Trophoblast cell (in vitro differentiated cells and primary cell): ENCODE measurements around the gene TRIM45.
A peak's percentile ranks its signal among the peaks of the same experiment; 100 is the strongest.
"Not testable (repeated sequence)": the region's sequence is repeated elsewhere in the genome, so short reads cannot be mapped to it uniquely, and the experiment has no call there.

Source experiments
- DNase-seq, 2 donors: peaks; one replicate each; pipeline ENCODE4 v3.0.0-alpha.2; 2016
- H2AFZ ChIP-seq: 2 replicates; pipeline ENCODE4 v1.6.1; 2013; ENCODE audit warnings: low read length, moderate library complexity, mild to moderate bottlenecking; ENCODE audit not compliant: insufficient read depth, poor library complexity
- H2AK5ac ChIP-seq: 2 replicates; pipeline ENCODE4 v1.6.1; 2013; ENCODE audit warnings: mild to moderate bottlenecking, low read length
- H2BK120ac ChIP-seq: 2 replicates; pipeline ENCODE4 v1.6.1; 2013; ENCODE audit warnings: low read length, mild to moderate bottlenecking, moderate library complexity; ENCODE audit not compliant: insufficient read depth, poor library complexity
- H2BK12ac ChIP-seq: 2 replicates; pipeline ENCODE4 v1.6.1; 2013; ENCODE audit warnings: mild to moderate bottlenecking, low read length, moderate library complexity
- H2BK5ac ChIP-seq: 2 replicates; pipeline ENCODE4 v1.6.1; 2013; ENCODE audit warnings: low read length, low read depth, moderate library complexity, mild to moderate bottlenecking; ENCODE audit not compliant: poor library complexity
- H3K14ac ChIP-seq: 2 replicates; pipeline ENCODE4 v1.6.1; 2013; ENCODE audit warnings: mild to moderate bottlenecking, low read length
- H3K18ac ChIP-seq: 2 replicates; pipeline ENCODE4 v1.6.1; 2013; ENCODE audit warnings: mild to moderate bottlenecking, low read length
- H3K23ac ChIP-seq: 2 replicates; pipeline ENCODE4 v1.6.1; 2013; ENCODE audit warnings: low read length
- H3K27ac ChIP-seq: 2 replicates; pipeline ENCODE4 v1.5.1; 2013; ENCODE audit warnings: low read depth, mild to moderate bottlenecking, inconsistent platforms, low read length, moderate library complexity
- H3K27me3 ChIP-seq: 2 replicates; pipeline ENCODE4 v1.6.1; 2013; ENCODE audit warnings: inconsistent platforms, mild to moderate bottlenecking, low read length, moderate library complexity; ENCODE audit not compliant: insufficient read depth
- H3K36me3 ChIP-seq, 2 experiments: 1 replicate in 1 of 2; 2 replicates in 1 of 2; pipeline ENCODE4 v1.6.1; 2013; ENCODE audit warnings: low read length in 2 of 2, mild to moderate bottlenecking in 2 of 2, moderate library complexity in 1 of 2; ENCODE audit not compliant: insufficient read depth in 2 of 2, control insufficient read depth in 1 of 2
- H3K4ac ChIP-seq: 2 replicates; pipeline ENCODE4 v1.6.1; 2013; ENCODE audit warnings: low read depth, mild to moderate bottlenecking, low read length, moderate library complexity
- H3K4me1 ChIP-seq, 2 experiments: 1 replicate in 1 of 2; 2 replicates in 1 of 2; pipeline ENCODE4 v1.6.1; 2013; ENCODE audit warnings: low read length in 2 of 2, mild to moderate bottlenecking in 2 of 2, moderate library complexity in 1 of 2; ENCODE audit not compliant: insufficient read depth in 2 of 2, control insufficient read depth in 1 of 2
- H3K4me2 ChIP-seq: 2 replicates; pipeline ENCODE4 v1.6.1; 2013; ENCODE audit warnings: inconsistent platforms, mild to moderate bottlenecking, low read length, moderate library complexity
- H3K4me3 ChIP-seq: 2 replicates; pipeline ENCODE4 v1.5.1; 2013; ENCODE audit warnings: mild to moderate bottlenecking, low read depth, low read length, inconsistent platforms
- H3K79me1 ChIP-seq: one replicate; pipeline ENCODE4 v1.6.1; 2013; ENCODE audit warnings: low read length
- H3K79me2 ChIP-seq: 2 replicates; pipeline ENCODE4 v1.6.1; 2013; ENCODE audit warnings: low read length, mild to moderate bottlenecking; ENCODE audit not compliant: control insufficient read depth, insufficient read depth, poor library complexity
- H3K9ac ChIP-seq: 2 replicates; pipeline ENCODE4 v1.6.1; 2013; ENCODE audit warnings: mild to moderate bottlenecking, low read length
- H3K9me3 ChIP-seq: 2 replicates; pipeline ENCODE4 v1.6.1; 2013; ENCODE audit warnings: low read depth, mild to moderate bottlenecking, control low read depth, inconsistent platforms, low read length; ENCODE audit not compliant: insufficient read depth
- H4K12ac ChIP-seq: 2 replicates; pipeline ENCODE4 v1.6.1; 2013; ENCODE audit warnings: low read depth, mild to moderate bottlenecking, low read length, moderate library complexity
- H4K8ac ChIP-seq: 2 replicates; pipeline ENCODE4 v1.6.1; 2013; ENCODE audit warnings: low read depth, mild to moderate bottlenecking, low read length, moderate library complexity
- H4K91ac ChIP-seq: one replicate; pipeline ENCODE4 v1.6.1; 2013; ENCODE audit warnings: low read depth, mild to moderate bottlenecking, low read length, moderate library complexity
- WGBS: extraction: QIAGEN DNeasy Blood & Tissue Kit; methylation state at CpG from one replicate; pipeline ENCODE4 v1.1.7; 2013; ENCODE audit warnings: missing lambda C conversion rate; ENCODE audit not compliant: insufficient read length, insufficient coverage; ENCODE audit errors: extremely low coverage; 5-methylcytosine and 5-hydroxymethylcytosine counted together

Gene TRIM45

DNA sequence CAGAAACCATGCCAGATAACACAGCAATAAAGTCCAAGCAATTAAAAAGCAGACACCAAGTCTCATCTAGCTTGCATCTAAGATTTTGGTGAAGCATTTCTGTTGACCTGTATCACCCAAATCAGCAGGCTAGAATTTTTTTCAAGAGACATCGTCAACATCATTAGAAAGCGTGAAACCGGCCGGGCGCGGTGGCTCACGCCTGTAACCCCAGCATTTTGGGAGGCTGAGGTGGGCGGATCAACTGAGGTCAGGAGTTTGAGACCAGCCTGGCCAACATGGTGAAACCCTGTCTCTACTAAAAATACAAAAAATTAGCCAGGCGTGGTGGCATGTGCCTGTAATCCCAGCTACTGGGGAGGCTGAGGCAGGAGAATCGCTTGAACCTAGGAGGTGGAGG lies 2.4 kb downstream of the TRIM45 start:
- not testable (repeated sequence) for DNase-seq, H2BK12ac ChIP-seq, H2AK5ac ChIP-seq, H3K4me2 ChIP-seq, H3K18ac ChIP-seq, H3K9ac ChIP-seq, H3K14ac ChIP-seq, H4K12ac ChIP-seq, H2AFZ ChIP-seq, H3K9me3 ChIP-seq, H4K91ac ChIP-seq, H4K8ac ChIP-seq, H2BK120ac ChIP-seq, H3K27me3 ChIP-seq, H2BK5ac ChIP-seq, H3K4me3 ChIP-seq, H3K23ac ChIP-seq, H3K27ac ChIP-seq, H3K4ac ChIP-seq
- Histone ChIP-seq H3K79me1 (peaks cover 18% of the 10 kb centered on the region), H3K79me2 (peaks cover 12% of the 10 kb centered on the region), H3K4me1 (peaks cover 22 to 28% of the 10 kb centered on the region in 2 experiments), H3K36me3 (peaks cover 11 to 17% of the 10 kb centered on the region in 2 experiments)
- no CpG with 5 or more reads among the region's 10 CpGs for WGBS

DNA sequence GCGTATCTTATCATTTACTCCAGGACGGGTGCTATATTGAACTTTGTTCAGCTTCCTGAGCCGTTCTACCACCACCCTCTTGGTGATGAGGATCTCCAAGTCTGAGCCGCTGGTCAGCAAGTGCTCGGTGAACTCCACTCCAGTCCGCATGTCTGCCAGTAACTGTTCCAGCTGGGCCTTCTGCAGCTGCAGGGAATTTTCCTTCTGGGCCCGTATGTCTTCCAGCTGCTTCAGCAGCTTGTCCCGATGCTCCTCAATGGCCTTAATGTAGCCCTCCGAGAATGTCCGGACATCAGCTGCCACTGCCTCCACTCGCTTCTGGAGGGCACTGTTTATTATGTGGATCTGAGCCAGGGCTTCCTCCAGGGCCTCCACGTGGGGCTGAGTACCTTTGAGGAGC lies 3.4 kb downstream of the TRIM45 start:
- Histone ChIP-seq H3K4me2 (no peak overlapping the region), H3K27me3 (no peaks in the 10 kb centered on the region), H2AK5ac (no peak overlapping the region), H3K27ac (no peak overlapping the region), H2BK12ac (no peak overlapping the region), H3K23ac (no peak overlapping the region), H3K9ac (no peak overlapping the region), H2AFZ (no peak overlapping the region), H4K8ac (no peak overlapping the region), H3K79me2 (peaks cover 12% of the 10 kb centered on the region), H3K14ac (no peak overlapping the region), H3K18ac (no peak overlapping the region), H2BK120ac (no peak overlapping the region), H3K36me3 (peaks cover 16 to 23% of the 10 kb centered on the region in 2 experiments), H3K9me3 (no peaks in the 10 kb centered on the region), H3K79me1 (peaks cover 18% of the 10 kb centered on the region), H2BK5ac (no peak overlapping the region), H3K4me1 (peaks cover 22 to 28% of the 10 kb centered on the region in 2 experiments), H4K91ac (no peak overlapping the region), H3K4me3 (no peak overlapping the region), H3K4ac (no peak overlapping the region), H4K12ac (no peak overlapping the region)
- WGBS: no CpG with 5 or more reads among the region's 12 CpGs
- DNase-seq: peak; percentile 70 to 77

DNA sequence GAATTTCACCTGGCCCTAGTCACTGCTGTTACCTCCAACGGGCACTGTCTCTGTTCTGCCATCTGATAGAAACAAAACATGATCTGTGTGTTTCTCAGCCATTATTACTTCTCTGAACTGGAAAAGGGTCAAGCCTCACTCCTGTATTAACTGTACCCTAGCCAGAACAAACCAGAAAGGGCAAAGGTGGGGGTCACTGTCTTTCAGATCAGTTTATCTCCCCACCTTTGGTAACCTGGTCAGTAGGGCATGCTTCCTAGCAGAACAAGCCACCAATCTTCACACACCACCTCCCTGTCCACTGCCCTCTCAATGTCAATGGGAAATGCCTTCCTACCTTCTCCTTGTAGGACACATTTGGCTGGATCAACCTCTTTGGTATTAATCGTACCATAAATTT lies 3.9 kb downstream of the TRIM45 start:
- H2BK5ac ChIP-seq: no peak overlapping the region
- DNase-seq: peak in 1 of 2 donors; percentile 27
- no peaks in the 10 kb centered on the region for H3K9me3 ChIP-seq
- H3K36me3 ChIP-seq: peaks cover 17 to 25% of the 10 kb centered on the region in 2 experiments
- H4K8ac ChIP-seq: no peak overlapping the region
- no peak overlapping the region for H3K23ac ChIP-seq
- WGBS: no CpG with 5 or more reads among the region's 2 CpGs
- H3K27me3 ChIP-seq: no peaks in the 10 kb centered on the region
- no peak overlapping the region for H3K4ac ChIP-seq
- H3K79me1 ChIP-seq: peaks cover 18% of the 10 kb centered on the region
- no peak overlapping the region for H4K91ac ChIP-seq
- no peak overlapping the region for H2AK5ac ChIP-seq
- no peak overlapping the region for H3K18ac ChIP-seq
- no peak overlapping the region for H3K14ac ChIP-seq
- H2BK12ac ChIP-seq: no peak overlapping the region
- H3K27ac ChIP-seq: no peak overlapping the region
- H2BK120ac ChIP-seq: no peak overlapping the region
- no peak overlapping the region for H3K4me3 ChIP-seq
- H3K9ac ChIP-seq: no peak overlapping the region
- peaks cover 12% of the 10 kb centered on the region for H3K79me2 ChIP-seq
- H3K4me1 ChIP-seq: peaks cover 22 to 27% of the 10 kb centered on the region in 2 experiments
- H4K12ac ChIP-seq: no peak overlapping the region
- no peak overlapping the region for H2AFZ ChIP-seq
- H3K4me2 ChIP-seq: no peak overlapping the region

DNA sequence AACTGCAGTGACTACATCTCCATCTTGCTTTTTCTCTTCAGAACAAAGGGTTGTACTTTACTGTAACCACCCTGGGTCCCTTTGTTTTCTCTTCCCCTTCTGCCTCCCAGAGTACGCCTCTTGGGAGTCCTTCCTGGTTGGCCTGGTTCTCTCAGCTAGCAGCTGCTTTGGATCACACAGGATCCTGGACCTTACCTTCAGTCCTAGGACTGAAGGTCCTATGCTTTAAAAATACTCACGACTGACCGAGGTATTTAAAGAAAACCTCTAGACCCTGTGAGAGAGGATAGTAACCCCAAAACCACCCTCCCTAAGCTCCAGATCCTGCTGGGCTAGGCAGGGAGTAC lies 4.8 kb downstream of the TRIM45 start:
- Histone ChIP-seq H2AFZ (no peak overlapping the region), H3K9ac (no peak overlapping the region), H4K8ac (no peak overlapping the region), H3K4me2 (no peak overlapping the region), H3K27me3 (no peaks in the 10 kb centered on the region), H3K9me3 (no peaks in the 10 kb centered on the region), H3K4me3 (no peak overlapping the region), H4K12ac (no peak overlapping the region), H2BK5ac (no peak overlapping the region), H3K4ac (no peak overlapping the region), H3K23ac (no peak overlapping the region), H4K91ac (peak overlapping the region; percentile 26), H3K79me1 (peaks cover 11% of the 10 kb centered on the region), H3K4me1 (peaks cover 19 to 21% of the 10 kb centered on the region in 2 experiments), H2BK120ac (no peak overlapping the region), H3K27ac (no peak overlapping the region), H3K79me2 (peaks cover 9% of the 10 kb centered on the region), H3K36me3 (peaks cover 19 to 31% of the 10 kb centered on the region in 2 experiments), H2AK5ac (no peak overlapping the region), H3K14ac (no peak overlapping the region), H2BK12ac (no peak overlapping the region), H3K18ac (peak overlapping the region; percentile 29)
- DNase-seq: no peak
- no CpG with 5 or more reads among the region's 3 CpGs for WGBS
